Measurements from ENCODE around the gene CCNI2.

CCNI2 gene

GRCh38 chr5:132742158-132742557, 5.1 kb upstream of the CCNI2 start:
- TF ChIP-seq GATA3 (IDR thresholded peaks at IDR 0.05; ENCODE audit: low read depth, low read length): no peak
- no peak for TF ChIP-seq GATA2 (IDR thresholded peaks at IDR 0.05; ENCODE audit: low read depth, low read length)

GRCh38 chr5:132742626-132743025, 4.6 kb upstream of the CCNI2 start:
- TF ChIP-seq GATA2 (IDR thresholded peaks at IDR 0.05; ENCODE audit: low read depth, low read length) (no peak), GATA3 (IDR thresholded peaks at IDR 0.05; ENCODE audit: low read depth, low read length) (no peak)

GRCh38 chr5:132744659-132745058, 2.6 kb upstream of the CCNI2 start:
- no peak for TF ChIP-seq GATA2 (IDR thresholded peaks at IDR 0.05; ENCODE audit: low read depth, low read length)
- no peak for TF ChIP-seq GATA3 (IDR thresholded peaks at IDR 0.05; ENCODE audit: low read depth, low read length)

GRCh38 chr5:132746592-132746953, 653 bp upstream of the CCNI2 start:
- TF ChIP-seq GATA3 (IDR thresholded peaks at IDR 0.05; ENCODE audit: low read depth, low read length) (no peak), GATA2 (IDR thresholded peaks at IDR 0.05; ENCODE audit: low read depth, low read length) (no peak)

GRCh38 chr5:132747616-132748440, 602 bp downstream of the CCNI2 start:
- no peak for TF ChIP-seq GATA3 (IDR thresholded peaks at IDR 0.05; ENCODE audit: low read depth, low read length)
- no peak for TF ChIP-seq GATA2 (IDR thresholded peaks at IDR 0.05; ENCODE audit: low read depth, low read length)

- TF ChIP-seq GATA2 (IDR thresholded peaks at IDR 0.05; ENCODE audit: low read depth, low read length) (no peak), GATA3 (IDR thresholded peaks at IDR 0.05; ENCODE audit: low read depth, low read length) (no peak)
Measured at GRCh38 chr5:132748522-132749000, 1.3 kb downstream of the CCNI2 start.

- TF ChIP-seq GATA3 (IDR thresholded peaks at IDR 0.05; ENCODE audit: low read depth, low read length): no peak
- TF ChIP-seq GATA2 (IDR thresholded peaks at IDR 0.05; ENCODE audit: low read depth, low read length): no peak
Measured at GRCh38 chr5:132749506-132749905, 2.3 kb downstream of the CCNI2 start.

GRCh38 chr5:132750471-132751230, 3.4 kb downstream of the CCNI2 start:
- TF ChIP-seq GATA2 (IDR thresholded peaks at IDR 0.05; ENCODE audit: low read depth, low read length) (no peak), GATA3 (IDR thresholded peaks at IDR 0.05; ENCODE audit: low read depth, low read length) (no peak)

GRCh38 chr5:132751444-132751843, 4.2 kb downstream of the CCNI2 start:
- TF ChIP-seq GATA2 (IDR thresholded peaks at IDR 0.05; ENCODE audit: low read depth, low read length): no peak
- no peak for TF ChIP-seq GATA3 (IDR thresholded peaks at IDR 0.05; ENCODE audit: low read depth, low read length)

GRCh38 chr5:132751971-132752580, 4.8 kb downstream of the CCNI2 start:
- TF ChIP-seq GATA2 (IDR thresholded peaks at IDR 0.05; ENCODE audit: low read depth, low read length) (no peak), GATA3 (IDR thresholded peaks at IDR 0.05; ENCODE audit: low read depth, low read length) (no peak)

GRCh38 chr5:132752581-132753125, 5.4 kb downstream of the CCNI2 start:
- TF ChIP-seq GATA3 (IDR thresholded peaks at IDR 0.05; ENCODE audit: low read depth, low read length): no peak
- TF ChIP-seq GATA2 (IDR thresholded peaks at IDR 0.05; ENCODE audit: low read depth, low read length): no peak

GRCh38 chr5:132753135-132753987, 6.1 kb downstream of the CCNI2 start:
- TF ChIP-seq GATA3 (IDR thresholded peaks at IDR 0.05; ENCODE audit: low read depth, low read length): no peak
- TF ChIP-seq GATA2 (IDR thresholded peaks at IDR 0.05; ENCODE audit: low read depth, low read length): no peak

- TF ChIP-seq GATA3 (IDR thresholded peaks at IDR 0.05; ENCODE audit: low read depth, low read length) (no peak), GATA2 (IDR thresholded peaks at IDR 0.05; ENCODE audit: low read depth, low read length) (no peak)
Measured at GRCh38 chr5:132754111-132754510, 6.9 kb downstream of the CCNI2 start.

Data from SH-SY5Y (cell line).